ENCODE data around the gene ADGRG6.

DNA sequence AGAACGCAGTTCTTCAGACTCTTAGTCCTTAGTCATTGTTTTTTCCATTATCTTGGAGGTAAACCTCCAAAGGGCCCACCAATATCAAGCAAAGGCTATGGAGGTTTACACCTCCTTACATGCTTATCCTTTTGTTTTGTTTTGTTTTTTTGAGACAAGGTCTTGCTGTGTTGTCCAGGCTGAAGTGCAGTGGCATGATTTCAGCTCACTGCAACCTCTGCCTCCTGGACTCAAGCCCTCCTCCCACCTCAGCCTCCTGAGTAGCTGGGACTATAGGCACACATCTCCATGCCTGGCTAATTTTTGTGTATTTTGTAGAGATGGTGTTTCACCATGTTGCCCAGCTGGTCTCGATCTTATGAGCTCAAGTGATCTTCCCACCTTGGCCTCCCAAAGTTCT lies 26.3 kb downstream of the ADGRG6 start:
- TF ChIP-seq, protein P1, sequence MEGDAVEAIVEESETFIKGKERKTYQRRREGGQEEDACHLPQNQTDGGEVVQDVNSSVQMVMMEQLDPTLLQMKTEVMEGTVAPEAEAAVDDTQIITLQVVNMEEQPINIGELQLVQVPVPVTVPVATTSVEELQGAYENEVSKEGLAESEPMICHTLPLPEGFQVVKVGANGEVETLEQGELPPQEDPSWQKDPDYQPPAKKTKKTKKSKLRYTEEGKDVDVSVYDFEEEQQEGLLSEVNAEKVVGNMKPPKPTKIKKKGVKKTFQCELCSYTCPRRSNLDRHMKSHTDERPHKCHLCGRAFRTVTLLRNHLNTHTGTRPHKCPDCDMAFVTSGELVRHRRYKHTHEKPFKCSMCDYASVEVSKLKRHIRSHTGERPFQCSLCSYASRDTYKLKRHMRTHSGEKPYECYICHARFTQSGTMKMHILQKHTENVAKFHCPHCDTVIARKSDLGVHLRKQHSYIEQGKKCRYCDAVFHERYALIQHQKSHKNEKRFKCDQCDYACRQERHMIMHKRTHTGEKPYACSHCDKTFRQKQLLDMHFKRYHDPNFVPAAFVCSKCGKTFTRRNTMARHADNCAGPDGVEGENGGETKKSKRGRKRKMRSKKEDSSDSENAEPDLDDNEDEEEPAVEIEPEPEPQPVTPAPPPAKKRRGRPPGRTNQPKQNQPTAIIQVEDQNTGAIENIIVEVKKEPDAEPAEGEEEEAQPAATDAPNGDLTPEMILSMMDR (IDR thresholded peaks at IDR 0.05; ENCODE audit: low read length) = no peak
- TF ChIP-seq EZH2 (optimal IDR thresholded peaks at IDR 0.05; ENCODE audit: low read depth, low read length) (no peak), EZH2phosphoT487 (IDR thresholded peaks at IDR 0.05; ENCODE audit: low read length) (no peak)

All from MM.1S (cell line).